OCI-LY1 (cell line): ENCODE measurements around the gene GOLGA8S.

Experiments used
- H2AFZ ChIP-seq: fragments of 200-600 bp; sonication (generic), shearing (Covaris generic); 2 replicates; pipeline ENCODE4 v1.6.0; 2014; ENCODE audit warnings: antibody characterized with exemption, mild to moderate bottlenecking, low read length
- H3F3A ChIP-seq: fragments of 200-600 bp; sonication (generic), shearing (Covaris generic); 2 replicates; pipeline ENCODE4 v1.6.0; 2014; ENCODE audit warnings: mild to moderate bottlenecking, antibody characterized with exemption, low read length, moderate library complexity; ENCODE audit not compliant: insufficient read depth
- H3K27ac ChIP-seq: fragments of 200-600 bp; sonication (generic); 2 replicates; pipeline ENCODE4 v1.5.1; 2014; ENCODE audit warnings: low read length, mixed run types, mild to moderate bottlenecking, low read depth; ENCODE audit not compliant: poor library complexity, severe bottlenecking
- H3K27me3 ChIP-seq: fragments of 200-600 bp; sonication (generic); 2 replicates; pipeline ENCODE4 v1.6.0; 2014; ENCODE audit warnings: antibody characterized with exemption, mild to moderate bottlenecking, low read length, moderate library complexity; ENCODE audit not compliant: insufficient read depth
- H3K36me3 ChIP-seq: fragments of 200-600 bp; sonication (generic); 2 replicates; pipeline ENCODE4 v1.6.1; 2014; ENCODE audit warnings: mild to moderate bottlenecking, antibody characterized with exemption, low read length, moderate library complexity, mixed read lengths; ENCODE audit not compliant: insufficient read depth
- H3K4me1 ChIP-seq: fragments of 200-600 bp; sonication (generic); 2 replicates; pipeline ENCODE4 v1.5.1; 2014; ENCODE audit warnings: mild to moderate bottlenecking, low read length, moderate library complexity; ENCODE audit not compliant: insufficient read depth, severe bottlenecking
- H3K4me2 ChIP-seq: fragments of 200-600 bp; sonication (generic), shearing (Covaris generic); 2 replicates; pipeline ENCODE4 v1.6.1; 2014; ENCODE audit warnings: low read length
- H3K4me3 ChIP-seq: fragments of 200-600 bp; sonication (generic); 2 replicates; pipeline ENCODE4 v1.5.1; 2014; ENCODE audit warnings: low read length, low read depth, mild to moderate bottlenecking, mixed read lengths; ENCODE audit not compliant: poor library complexity, severe bottlenecking
- H3K79me2 ChIP-seq: fragments of 200-600 bp; shearing (Covaris generic); 2 replicates; pipeline ENCODE4 v1.6.1; 2016; ENCODE audit warnings: mixed run types, low read length, mixed read lengths; ENCODE audit not compliant: insufficient read depth
- H3K9ac ChIP-seq: fragments of 200-600 bp; sonication (generic), shearing (Covaris generic); 2 replicates; pipeline ENCODE4 v1.6.1; 2014; ENCODE audit warnings: mild to moderate bottlenecking, low read length, mixed read lengths
- H3K9me2 ChIP-seq: fragments of 200-600 bp; sonication (generic), shearing (Covaris generic); 2 replicates; pipeline ENCODE4 v1.6.1; 2014; ENCODE audit warnings: low read depth, mild to moderate bottlenecking, low read length, mixed read lengths
- H3K9me3 ChIP-seq: fragments of 200-600 bp; shearing (Covaris generic); 2 replicates; pipeline ENCODE4 v1.6.1; 2014; ENCODE audit warnings: low read length, mixed read lengths
- H4K20me1 ChIP-seq: fragments of 200-600 bp; sonication (generic), shearing (Covaris generic); 2 replicates; pipeline ENCODE4 v1.6.0; 2016; ENCODE audit warnings: mild to moderate bottlenecking, low read length; ENCODE audit not compliant: insufficient read depth
- EZH2 ChIP-seq: fragments of 200-600 bp; sonication (generic), shearing (Covaris generic); IDR thresholded peaks from 2 replicates; pipeline ENCODE4 v1.8.0; 2017; ENCODE audit warnings: borderline replicate concordance, mixed run types, mild to moderate bottlenecking, antibody characterized with exemption, low read length, moderate library complexity, mixed read lengths
- TF ChIP-seq, protein P1 (sequence below): fragments of 200-600 bp; sonication (generic), shearing (Covaris generic); IDR thresholded peaks from 2 replicates; pipeline ENCODE4 v1.5.1; 2017; ENCODE audit warnings: mild to moderate bottlenecking, antibody characterized with exemption, low read length, moderate library complexity, mixed read lengths

GOLGA8S gene

DNA sequence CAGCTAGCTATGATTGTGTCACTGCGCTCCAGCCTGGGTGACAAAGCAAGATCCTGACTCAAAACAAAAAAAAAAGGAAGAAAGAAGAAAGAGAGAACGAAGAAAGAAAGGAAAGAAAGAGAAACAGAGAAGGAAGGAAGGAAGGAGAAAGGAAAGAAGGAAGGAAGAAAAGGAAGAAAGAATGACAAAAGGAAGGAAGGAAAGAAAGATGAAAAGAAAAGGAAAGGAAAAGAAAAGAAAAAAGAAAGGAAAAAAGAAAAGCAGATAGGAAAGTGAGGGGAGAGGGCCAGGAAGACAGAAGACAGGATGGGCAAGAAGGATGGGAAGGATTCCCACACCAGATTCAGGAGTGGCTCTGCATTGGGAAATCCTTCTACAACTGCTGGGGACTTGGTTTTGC lies 47.6 kb downstream of the GOLGA8S start:
- no peak overlapping the region for H2AFZ ChIP-seq

DNA sequence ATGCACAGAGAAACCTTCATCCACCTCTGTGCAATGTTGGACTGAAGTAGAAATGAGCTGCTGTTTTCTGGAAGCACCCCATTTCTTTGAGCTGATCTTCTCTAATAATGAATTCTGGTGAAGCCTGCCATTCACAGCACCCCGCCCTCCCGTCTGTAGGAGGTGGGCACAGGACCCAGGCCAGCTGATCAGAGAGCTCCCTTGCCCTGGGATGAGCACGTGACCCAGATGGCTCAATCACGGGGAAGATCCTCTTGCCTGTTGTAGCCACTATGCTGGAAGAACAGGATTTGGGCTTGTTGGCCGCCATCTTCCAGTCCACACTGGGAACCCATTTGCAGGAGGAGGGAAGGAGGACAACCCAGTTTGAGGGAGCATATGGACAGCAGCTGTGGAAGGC lies 48.0 kb downstream of the GOLGA8S start:
- H3K27ac ChIP-seq = no peak overlapping the region
- TF ChIP-seq EZH2 = no peak
- TF ChIP-seq, protein P1, sequence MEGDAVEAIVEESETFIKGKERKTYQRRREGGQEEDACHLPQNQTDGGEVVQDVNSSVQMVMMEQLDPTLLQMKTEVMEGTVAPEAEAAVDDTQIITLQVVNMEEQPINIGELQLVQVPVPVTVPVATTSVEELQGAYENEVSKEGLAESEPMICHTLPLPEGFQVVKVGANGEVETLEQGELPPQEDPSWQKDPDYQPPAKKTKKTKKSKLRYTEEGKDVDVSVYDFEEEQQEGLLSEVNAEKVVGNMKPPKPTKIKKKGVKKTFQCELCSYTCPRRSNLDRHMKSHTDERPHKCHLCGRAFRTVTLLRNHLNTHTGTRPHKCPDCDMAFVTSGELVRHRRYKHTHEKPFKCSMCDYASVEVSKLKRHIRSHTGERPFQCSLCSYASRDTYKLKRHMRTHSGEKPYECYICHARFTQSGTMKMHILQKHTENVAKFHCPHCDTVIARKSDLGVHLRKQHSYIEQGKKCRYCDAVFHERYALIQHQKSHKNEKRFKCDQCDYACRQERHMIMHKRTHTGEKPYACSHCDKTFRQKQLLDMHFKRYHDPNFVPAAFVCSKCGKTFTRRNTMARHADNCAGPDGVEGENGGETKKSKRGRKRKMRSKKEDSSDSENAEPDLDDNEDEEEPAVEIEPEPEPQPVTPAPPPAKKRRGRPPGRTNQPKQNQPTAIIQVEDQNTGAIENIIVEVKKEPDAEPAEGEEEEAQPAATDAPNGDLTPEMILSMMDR = no peak

More for the DNA sequence above, 47.6 kb downstream of the GOLGA8S start:
- no peaks in the 10 kb centered on the region for H3F3A ChIP-seq
- H3K9me2 ChIP-seq = no peaks in the 10 kb centered on the region
- H3K9me3 ChIP-seq = no peaks in the 10 kb centered on the region
- TF ChIP-seq EZH2 = no peak
- TF ChIP-seq, protein P1 = no peak
- no peak overlapping the region for H3K4me2 ChIP-seq
- H3K27me3 ChIP-seq = no peaks in the 10 kb centered on the region
- H3K36me3 ChIP-seq = no peaks in the 10 kb centered on the region
- H3K4me3 ChIP-seq = no peak overlapping the region
- H3K9ac ChIP-seq = no peak overlapping the region
- H3K4me1 ChIP-seq = no peaks in the 10 kb centered on the region
- H4K20me1 ChIP-seq = no peaks in the 10 kb centered on the region
- H3K79me2 ChIP-seq = no peaks in the 10 kb centered on the region
- H3K27ac ChIP-seq = no peak overlapping the region

DNA sequence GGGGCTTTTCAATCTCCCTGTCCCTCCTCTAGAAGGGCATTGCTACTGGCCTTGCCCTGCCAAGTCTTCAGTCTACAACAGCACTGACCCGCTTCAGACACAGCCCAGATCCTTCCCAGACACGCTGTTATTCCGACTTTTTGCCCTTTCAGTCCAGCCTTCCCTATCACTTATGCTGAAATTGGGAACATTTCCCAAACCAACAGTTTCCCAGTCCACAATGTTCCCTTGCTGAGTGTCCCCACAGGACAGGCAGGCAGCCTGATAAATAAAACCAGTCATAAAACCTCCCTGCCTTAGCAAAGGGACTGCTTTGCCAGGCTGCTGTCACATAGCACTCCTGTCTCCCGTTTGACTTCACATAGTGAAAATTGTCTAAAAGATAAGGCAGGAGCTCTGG lies 49.0 kb downstream of the GOLGA8S start:
- Histone ChIP-seq H3K4me1 (no peaks in the 10 kb centered on the region), H4K20me1 (no peaks in the 10 kb centered on the region), H3K9me2 (no peaks in the 10 kb centered on the region), H3K36me3 (no peaks in the 10 kb centered on the region), H3F3A (no peaks in the 10 kb centered on the region), H3K9ac (no peak overlapping the region), H3K4me3 (no peak overlapping the region), H2AFZ (no peak overlapping the region), H3K4me2 (no peak overlapping the region), H3K27me3 (no peaks in the 10 kb centered on the region), H3K79me2 (no peaks in the 10 kb centered on the region), H3K27ac (no peak overlapping the region), H3K9me3 (no peaks in the 10 kb centered on the region)
- TF ChIP-seq EZH2 = no peak
- TF ChIP-seq, protein P1 = no peak

More for the DNA sequence above, 48.0 kb downstream of the GOLGA8S start:
- no peaks in the 10 kb centered on the region for H3K36me3 ChIP-seq
- H3K4me2 ChIP-seq = no peak overlapping the region
- H3K9me3 ChIP-seq = no peaks in the 10 kb centered on the region
- H3K4me1 ChIP-seq = no peaks in the 10 kb centered on the region
- no peak overlapping the region for H3K9ac ChIP-seq
- H2AFZ ChIP-seq = no peak overlapping the region
- H3K79me2 ChIP-seq = no peaks in the 10 kb centered on the region
- H3F3A ChIP-seq = no peaks in the 10 kb centered on the region
- H3K4me3 ChIP-seq = no peak overlapping the region
- no peaks in the 10 kb centered on the region for H3K27me3 ChIP-seq
- no peaks in the 10 kb centered on the region for H3K9me2 ChIP-seq
- H4K20me1 ChIP-seq = no peaks in the 10 kb centered on the region
